NCI-H69 (cell line): ENCODE measurements around the gene AMH.
"Not testable (repeated sequence)": the region's sequence is repeated elsewhere in the genome, so short reads cannot be mapped to it uniquely, and the experiment has no call there.

ENCODE experiments used
- DNase-seq: peaks from one replicate; lab custom pipeline; 2025; lab: John Stamatoyannopoulos, UW

Gene AMH

GRCh38 chr19:2249010-2249866, at the start of gene AMH:
AMH (plus strand) TSS chr19:2249323; CDS start chr19:2249333, 10 bp downstream.
- DNase-seq: no peak

- DNase-seq: no peak
Measured at GRCh38 chr19:2199861-2200623, 49.1 kb upstream of the AMH start.

- not testable (repeated sequence) for DNase-seq
Measured at GRCh38 chr19:2200624-2201294, 48.4 kb upstream of the AMH start.

- no peak for DNase-seq
Measured at GRCh38 chr19:2201473-2202148, 47.5 kb upstream of the AMH start.

DNA sequence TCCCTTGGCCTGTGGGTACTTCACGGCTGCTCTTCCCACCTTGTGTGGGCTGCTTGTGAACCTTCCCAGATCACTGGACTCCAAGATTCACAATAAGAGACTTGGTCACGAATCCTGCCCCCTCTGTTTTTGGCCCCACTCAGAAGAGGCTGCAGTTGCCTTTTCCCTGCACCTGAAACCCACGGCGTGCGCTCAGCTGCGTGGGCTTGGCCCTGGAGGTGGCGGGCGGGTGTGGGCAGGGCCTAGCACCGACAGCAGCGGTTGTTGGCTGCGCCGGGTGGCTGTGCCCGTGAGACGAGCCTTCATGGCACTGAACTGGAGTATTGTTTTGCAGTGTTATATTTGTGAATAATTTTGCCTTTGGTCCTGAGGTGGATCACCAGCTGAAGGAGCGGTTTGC, 46.8 kb upstream of the AMH start:
- DNase-seq: no peak

DNA sequence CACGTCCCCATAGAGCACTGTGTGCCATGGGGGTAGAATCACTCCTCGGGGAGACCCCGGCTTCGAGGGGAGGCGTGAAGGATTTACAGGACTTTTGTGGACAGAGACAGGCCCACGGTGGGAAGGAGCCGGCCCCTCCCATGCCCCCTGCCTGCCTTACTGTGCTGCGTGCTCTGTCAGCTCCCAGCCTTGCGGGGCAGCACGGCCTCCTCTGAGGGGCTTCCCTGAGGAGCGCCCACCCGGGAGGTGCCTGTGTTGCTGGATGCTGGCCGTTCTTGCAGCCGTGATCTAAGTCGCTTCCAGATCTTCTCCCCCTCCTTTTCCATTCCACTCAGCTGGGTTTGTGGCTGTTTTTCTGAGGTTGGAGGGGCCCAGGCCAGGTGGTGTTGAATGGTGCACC, 42.1 kb upstream of the AMH start:
- DNase-seq: no peak

DNA sequence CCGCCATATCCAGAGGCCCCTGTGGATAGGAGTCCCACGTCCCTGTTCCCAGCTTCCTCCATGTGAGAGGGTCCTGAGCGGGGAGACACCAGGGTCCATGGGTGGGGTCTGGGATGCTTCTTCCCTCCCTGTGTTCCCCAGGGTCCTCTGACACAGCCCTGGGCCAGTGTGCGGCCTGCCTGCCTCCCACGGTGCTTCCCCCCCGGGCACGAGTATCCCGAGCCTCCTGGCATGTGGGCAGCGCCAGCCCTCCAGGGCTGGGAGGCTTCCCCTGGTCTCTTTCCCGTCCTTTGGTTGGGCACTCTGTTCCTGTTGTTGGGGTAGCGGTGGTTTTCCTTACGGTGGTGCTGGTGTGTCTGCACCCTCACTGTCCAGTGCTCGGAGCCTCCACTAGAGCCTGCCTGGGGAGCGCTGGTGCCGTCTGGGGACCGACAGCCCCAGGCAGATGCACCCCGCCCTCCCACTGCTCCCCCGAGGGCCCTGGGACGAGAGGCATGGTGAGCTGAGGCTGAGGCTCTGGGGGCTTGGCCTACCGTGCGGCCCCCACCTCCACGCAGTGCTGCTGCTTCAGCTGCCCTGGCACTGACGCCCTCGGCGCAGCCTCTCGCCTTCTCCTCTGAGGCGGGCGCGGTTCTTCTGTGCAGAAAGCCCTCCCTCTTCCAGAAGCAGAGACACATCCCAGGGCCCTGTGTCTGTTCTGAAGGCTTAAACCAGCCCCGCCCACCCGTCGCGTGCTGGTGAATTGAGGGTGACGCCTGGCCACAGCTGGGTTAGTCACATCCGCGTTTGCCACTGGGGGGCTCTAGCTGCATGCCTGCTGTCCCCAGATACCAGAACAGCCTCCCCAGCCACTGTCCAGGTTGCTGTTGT, 40.9 kb upstream of the AMH start:
- no peak for DNase-seq

DNA sequence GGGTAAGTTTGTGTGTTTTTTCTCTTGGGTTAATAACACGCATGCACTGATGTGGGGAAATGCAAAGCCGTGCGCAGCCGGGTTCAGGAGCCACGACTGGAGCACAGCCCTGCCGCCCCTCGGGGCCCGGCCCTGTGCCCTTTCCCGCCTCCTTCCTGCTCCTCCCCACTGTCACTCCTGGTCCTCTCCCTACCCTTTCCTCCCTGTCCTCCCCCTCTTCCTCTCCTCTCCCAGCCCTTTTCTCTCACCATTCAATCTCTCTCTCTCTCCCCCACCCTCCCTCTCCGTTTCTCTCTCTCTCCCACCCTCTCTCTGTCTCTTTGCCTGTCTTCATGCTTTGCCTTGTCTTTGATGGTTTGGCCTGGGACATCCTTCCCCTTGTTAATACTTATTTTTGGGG, 40.1 kb upstream of the AMH start:
- no peak for DNase-seq

DNA sequence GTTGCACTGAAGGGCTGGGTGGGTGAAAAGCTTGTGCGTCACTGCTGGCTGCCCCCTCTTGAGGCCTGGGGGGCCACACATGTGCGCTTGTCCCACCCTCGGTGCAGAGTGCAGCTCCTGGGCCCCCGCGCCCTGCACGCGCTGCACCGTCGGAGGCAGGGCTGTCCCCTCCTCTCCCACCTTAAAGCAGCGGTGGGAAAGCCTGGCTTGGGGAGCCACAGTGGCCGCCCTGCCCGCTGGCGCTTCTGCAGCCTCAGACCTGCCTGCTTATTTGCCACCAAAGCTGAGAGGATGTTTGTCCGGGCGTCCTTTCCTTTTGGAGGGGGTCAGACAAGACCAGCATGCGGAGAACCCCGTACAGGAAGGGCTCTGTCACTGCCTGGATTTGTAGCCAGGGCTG, 39.7 kb upstream of the AMH start:
- DNase-seq: no peak

DNA sequence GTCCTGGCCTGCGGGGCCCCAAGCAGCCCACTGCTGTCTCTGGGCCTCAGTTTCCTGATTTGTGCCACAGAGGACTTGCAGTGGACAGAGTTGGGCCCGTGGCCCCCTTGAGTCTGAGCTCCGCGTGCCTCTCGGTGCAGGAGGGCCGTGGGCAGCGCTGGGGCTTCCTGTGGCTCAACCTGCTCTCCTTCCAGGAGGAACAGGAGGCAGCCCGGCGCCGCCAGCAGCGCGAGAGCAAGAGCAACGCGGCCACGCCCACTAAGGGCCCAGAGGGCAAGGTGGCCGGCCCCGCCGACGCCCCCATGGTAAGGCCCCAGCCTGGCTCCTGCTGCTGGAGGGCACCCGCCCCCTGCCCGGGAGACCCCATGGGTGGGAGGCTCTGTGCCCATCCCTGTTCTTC, 38.9 kb upstream of the AMH start:
- DNase-seq: no peak

DNA sequence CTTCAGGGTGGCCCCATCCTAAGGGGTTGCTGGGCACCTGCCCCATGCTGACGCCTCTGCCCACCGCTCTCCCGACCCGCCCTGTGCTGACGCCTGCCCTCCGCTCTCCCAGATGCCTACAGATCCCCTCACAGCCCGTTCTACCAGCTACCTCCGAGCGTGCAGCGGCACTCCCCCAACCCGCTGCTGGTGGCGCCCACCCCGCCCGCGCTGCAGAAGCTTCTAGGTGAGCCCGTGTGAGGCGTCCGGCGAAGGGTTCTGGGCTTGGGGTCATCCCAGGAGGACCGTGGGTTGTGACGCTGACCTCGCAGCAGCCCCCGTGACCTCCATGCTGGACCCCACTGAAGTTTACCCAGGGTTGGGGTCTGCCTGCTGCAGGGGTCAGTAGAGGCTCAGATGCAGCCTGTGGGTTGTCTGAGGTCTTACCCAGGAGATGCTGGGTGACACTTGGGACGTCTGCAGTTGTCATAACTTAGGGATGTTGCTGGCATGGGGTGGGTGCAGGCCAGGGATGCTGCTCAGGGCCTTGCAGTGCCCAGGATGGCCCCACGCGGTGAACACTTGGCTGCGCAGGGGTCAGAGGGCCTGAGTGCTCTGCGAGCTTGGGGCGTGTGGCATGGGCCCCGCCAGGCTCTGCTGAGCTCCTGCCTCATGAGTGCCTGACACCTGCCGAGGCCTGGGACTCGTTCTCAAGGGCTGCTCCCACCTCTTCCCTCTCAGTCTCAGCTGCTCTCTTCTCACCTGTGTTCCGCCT, 38.0 kb upstream of the AMH start:
- no peak for DNase-seq

- DNase-seq: no peak
Measured at GRCh38 chr19:2212861-2213711, 36.0 kb upstream of the AMH start.

- DNase-seq: no peak
Measured at GRCh38 chr19:2213799-2214198, 35.3 kb upstream of the AMH start.

DNA sequence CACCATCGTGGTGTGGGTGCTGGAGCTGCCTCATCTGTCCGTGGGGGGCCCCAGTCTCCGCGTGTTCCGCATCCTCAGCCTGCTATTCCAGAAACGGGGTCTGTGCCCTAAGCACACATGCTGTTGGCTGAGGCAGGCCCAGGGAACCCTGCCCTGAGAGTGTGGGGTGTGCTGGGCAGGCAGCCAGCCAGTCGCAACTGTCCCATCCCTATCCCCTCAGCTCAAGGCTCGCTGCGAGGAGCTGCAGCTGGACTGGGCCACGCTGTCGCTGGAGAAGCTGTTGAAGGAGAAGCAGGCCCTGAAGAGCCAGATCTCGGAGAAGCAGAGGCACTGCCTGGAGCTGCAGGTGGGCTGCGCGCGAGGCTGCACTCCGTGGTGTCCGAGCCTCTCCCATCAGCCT, 34.9 kb upstream of the AMH start:
- no peak for DNase-seq

GRCh38 chr19:2215281-2215751, 33.8 kb upstream of the AMH start:
- DNase-seq: no peak

- no peak for DNase-seq
Measured at GRCh38 chr19:2216361-2217225, 32.5 kb upstream of the AMH start.

DNA sequence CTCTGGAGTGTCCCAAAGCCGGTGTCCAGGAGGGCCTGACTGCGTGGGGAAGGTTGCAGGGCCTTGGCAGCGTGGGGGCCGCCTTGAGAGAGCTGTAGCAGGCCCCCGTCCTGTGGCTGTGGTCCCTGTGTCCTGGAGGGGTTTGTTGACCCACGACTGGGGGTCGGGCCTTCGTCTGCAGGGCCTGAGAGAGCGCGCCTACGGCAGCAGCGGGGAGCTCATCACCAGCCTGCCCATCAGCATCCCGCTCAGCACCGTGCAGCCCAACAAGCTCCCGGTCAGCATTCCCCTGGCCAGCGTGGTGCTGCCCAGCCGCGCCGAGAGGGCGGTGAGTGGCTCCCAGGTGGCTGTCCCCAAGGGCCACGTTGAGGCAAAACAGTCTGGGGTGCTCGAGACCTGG, 31.5 kb upstream of the AMH start:
- no peak for DNase-seq

DNA sequence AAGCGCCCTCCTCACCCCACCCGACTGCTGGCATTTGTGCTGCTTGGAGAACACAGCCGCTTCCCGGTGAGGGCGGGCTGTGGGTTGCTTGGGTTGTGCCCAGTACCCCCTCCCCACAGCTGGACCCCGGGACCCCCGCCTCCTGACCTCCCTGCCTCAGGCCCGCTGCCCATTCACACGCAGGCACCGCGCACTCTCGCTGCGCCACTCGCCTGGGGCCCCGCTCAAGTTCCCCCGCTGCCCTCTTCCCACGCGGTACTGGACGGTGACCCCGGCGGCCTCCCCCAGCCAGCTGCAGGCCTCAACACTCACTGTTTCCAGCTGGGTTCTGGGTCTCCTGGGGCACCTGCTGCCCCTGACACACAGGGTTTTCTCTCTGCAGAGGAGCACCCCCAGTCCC, 29.4 kb upstream of the AMH start:
- no peak for DNase-seq
